HL-60/S4 treated with phorbol 12-myristate 13-acetate at 8.2 ng/mL for 4 days and 3 days (cell line): ENCODE measurements around the gene RAD51D.
"Not testable (repeated sequence)": the region's sequence is repeated elsewhere in the genome, so short reads cannot be mapped to it uniquely, and the experiment has no call there.

Experiments
- in situ Hi-C: fragments of 300-500 bp; cut with MboI; formaldehyde crosslinking; loops from 2 replicates; pipeline ENCODE4 v1.15.0; 2022; ENCODE audit warnings: low sequenced_read_pairs

Gene RAD51D

DNA sequence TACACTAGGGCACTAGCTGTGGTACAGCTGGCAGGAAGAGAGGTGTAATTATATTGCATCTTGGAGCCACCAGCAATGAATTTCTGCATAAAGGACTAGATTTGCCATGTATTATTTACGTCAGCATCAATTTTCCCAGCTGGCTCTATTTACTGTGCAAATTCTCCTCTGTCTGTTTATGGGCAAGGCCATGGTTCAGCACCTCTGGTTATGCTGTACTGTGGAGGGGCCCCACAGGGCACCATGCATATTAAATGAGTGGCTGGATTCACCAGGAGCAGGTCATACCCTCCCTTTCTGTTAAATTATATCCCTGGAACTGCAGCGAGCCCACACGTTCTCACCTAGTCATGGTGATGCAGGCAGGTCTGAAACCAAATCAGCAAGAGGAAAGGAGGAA, 19.8 kb downstream of the RAD51D start:
- in situ Hi-C loops, result loop anchor here (25.0 kb wide), 2 partner anchors 563 to 688 kb away; no protein-coding TSS in a partner anchor

DNA sequence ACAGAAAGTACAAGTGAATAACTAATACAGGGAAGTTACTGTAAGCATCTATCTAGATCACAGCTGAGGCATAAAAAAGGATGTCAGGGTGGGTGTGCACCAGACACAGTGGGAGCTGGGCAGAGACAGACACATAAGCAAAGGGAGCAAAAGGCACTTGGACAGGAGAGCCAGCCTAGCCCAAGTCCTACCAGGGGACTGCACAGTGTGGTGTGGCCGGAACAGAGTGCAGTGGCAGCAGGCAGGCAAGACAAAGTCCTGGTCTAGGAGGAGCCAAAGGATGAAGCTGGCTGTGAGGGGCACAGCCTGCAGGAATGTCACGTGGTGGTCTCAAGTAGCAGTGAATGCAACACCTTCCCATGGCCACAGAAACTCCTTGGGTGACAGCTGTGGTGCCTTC, 21.9 kb downstream of the RAD51D start:
- in situ Hi-C loops, result no loop called here

DNA sequence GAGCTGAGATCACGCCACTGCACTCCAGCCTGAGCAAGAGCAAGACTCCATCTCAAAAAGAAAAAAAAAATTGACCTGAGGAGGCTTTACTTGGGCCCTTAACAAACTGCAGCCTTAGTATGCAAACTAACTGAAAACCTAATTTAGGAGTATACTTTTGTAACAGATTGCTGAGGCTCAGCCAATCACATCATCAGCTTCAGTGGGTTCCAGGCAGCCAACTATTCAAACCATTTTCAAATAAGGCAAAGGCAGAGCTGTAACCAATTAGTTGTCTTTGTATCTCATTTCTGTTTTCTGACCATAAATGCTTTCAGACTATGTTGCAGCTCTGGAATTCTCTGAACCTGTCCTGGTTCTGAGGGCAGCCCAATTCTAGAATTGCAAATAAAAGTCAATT, 23.9 kb downstream of the RAD51D start:
- in situ Hi-C loops, result no loop called here

DNA sequence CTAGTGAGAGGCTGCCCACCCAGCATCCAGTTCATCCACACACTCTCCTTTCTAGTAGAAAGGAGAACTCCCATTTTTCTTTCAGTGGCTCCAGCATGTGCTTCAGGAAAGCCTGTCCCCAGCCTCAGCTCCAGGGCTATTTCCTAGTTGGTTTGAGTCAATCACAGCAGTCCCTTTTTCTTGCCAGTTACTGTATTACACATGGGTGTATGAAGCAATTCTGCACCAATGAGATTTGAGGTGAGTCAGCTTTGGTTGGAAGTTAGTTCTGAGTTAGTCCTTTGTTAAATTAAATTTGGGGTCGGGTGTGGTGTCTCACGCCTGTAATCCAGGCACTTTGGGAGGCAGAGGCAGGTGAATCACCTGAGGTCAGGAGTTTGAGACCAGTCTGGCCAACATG, 24.8 kb downstream of the RAD51D start:
- in situ Hi-C loops, result no loop called here

DNA sequence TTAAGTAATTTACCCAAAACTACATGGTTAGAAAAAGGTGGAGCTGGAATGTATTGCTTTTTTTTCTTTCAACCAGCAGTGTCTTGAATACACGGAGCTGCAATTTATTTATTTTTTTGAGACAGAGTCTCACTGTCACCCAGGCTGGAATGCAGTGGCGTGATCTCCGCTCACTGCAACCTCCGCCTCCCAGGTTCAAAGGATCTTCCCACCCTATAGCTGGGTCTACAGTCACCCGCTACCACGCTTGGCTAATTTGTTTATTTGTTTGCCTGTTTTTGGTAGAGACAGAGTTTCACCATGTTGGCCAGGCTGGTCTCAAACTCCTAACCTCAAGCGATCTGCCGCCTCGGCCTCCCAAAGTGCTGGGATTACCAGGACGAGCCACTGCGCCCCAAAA, 29.0 kb downstream of the RAD51D start:
- in situ Hi-C loops, result not testable (repeated sequence)

DNA sequence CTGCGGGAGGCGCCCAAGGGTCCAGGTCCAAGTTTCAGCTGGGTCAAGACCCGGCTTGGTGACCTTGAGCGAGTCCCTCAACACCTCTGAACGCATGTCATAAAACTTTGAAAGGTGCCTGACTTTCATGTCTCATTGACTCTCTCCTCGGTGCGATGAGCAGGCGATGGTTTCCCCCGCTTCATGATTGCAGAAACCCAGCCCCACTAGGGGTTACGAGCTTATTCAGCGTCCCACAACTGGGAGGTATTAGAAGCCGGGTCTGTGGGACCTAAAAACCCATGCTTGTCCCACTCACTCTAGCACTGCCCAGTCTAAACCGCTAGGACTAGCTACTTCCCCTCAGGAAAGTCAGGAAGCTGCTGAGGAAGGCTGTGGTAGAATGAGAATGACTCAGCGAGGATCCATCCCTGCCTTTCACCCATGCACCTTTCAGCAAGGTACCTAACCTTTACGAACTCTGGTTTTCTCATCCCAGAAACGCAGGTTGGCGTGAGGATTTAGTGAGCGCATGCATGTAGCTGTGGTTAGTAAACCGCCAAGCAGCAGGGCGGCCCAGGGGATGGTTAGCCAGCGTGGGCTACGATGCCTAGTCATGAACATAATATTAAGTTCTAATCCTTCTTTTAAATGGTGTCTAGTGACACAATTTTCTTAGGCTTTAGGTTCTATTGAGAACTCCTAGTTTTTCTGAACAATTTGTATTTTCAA, 29.9 kb downstream of the RAD51D start:
- in situ Hi-C loops, result no loop called here

DNA sequence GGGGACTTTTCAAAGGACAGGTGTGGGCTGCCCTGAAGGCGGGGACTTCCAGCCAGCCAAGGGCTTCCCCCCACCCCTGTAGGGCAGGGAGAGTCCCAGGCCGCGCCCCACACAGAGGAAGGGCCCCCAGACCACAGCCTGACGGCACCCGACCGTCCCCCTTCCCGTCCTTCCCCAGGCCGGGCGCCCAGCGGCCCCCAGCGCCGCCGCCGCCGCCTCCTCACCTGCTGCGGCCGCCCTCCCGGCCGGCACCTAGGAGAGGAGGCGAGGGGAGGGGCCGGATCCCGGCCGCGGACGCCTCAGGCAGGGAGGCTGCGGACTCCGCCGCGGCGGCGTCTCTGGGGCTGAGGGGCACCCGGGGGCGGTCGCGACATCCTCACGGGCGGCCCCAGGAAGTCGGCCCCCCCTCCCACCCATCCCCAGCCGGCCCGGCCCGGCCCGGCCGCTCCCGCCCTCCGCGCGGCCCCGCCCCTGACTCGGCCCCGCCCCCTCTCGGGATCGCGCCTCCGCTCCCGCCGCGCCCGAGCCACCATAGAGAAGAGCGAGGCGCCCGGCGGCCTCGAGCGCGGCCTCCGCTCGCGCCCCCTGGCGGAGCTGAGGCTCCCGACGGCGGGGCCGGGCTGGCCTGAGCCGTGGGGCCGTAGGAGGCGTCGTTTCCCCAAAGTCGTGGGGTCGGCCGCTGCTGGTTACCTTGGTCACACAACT, 30.6 kb downstream of the RAD51D start:
- in situ Hi-C loops, result no loop called here

DNA sequence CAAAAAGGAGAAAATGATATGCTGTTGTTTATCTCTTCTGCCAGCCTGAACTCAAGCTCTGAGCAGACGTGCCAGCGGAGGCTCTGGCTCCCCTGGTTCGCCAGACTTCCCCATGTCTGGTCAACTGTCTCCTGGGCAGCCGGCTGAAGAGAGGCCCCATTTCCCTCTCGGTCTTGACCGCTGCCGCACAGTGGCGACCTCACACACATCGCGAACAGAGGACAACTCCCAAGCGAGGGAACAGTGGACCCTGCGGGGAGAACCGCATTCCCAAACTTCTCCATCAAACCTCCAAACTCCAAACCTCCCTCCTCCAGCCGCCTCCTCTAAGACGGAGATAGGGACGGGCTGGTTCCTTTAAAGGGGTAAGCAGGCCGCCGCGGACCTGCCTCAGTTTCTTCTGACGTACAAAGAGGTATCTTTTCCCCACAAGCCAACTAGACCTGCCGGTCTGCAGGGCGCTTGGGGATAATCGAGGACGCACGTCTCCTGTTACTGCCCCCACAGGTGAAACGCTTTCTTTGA, 31.2 kb downstream of the RAD51D start:
- in situ Hi-C loops, result no loop called here

DNA sequence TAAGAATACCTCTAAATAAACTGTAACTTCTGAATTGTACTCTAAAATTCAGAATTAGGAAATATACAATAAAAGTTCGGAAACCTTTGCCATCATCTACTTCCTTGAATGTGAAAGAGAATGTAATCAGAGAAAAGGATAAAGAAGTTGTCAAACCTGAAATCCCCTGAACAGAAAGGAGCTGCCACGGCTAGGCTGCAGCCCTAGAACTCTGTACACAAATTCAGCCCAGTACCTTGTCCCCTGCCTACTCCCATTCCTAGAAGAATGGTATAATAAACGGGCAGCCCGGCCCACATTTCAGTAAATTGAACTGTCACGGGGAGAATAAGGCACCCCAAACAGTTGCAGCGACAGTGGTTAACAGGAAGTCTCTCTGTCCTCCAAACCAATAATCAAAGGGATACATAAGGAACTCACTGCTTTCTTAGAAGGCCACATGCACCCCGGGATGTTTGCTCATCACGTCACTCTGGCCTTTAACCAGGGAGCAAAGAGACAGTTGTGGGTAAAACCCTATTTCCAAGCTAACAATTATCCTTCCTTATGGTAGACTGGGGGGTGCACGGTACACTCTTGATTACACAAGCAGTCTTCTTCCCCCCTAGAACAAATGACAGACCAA, 31.8 kb downstream of the RAD51D start:
- in situ Hi-C loops, result no loop called here

DNA sequence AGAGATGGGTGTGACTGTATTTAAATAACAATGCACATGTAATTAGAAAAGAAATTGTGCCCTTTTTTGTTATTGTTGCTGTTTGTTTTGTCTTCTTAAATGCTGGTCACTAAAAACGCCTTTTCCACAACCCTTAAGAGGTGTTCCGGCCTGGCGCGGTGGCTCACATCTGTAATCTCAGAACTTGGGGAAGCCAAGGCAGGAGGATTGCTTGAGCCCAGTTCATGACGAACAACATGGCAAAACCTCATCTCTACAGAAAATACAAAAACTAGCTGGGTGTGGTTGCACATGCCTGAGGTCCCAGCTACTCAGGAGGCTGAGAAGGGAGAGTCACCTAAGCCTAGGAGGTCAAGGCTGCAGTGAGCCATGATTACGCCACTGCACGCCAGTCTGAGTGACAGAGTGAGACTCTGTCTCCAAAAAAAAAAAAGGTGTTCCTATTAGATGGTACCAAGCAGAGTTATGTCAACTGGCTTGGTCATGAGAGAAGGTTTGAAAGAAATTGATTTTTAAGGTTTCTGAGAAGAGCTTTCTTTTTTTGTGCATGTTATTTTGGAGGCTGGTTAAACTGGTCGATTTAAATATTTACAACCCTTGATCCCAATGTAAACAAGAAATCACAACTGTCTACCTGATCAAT, 32.6 kb downstream of the RAD51D start:
- in situ Hi-C loops, result no loop called here

DNA sequence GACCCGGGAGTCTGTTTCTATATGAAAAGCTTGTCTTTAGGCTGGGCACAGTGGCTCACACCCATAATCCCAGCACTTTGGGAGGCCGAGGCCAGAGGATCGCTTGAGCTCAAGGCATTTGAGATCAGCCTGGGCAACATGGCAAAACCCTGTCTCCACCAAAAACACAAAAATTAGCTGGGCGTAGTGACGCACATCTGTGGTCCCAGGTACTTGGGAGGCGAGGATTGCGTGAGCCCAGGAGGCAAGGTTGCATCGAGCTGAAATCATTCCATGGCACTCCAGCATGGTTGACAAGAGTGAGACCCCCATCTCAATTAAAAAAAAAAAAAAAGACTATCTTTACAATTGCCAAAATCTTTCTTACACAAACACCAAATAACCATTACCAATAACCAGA, 33.5 kb downstream of the RAD51D start:
- in situ Hi-C loops, result no loop called here

DNA sequence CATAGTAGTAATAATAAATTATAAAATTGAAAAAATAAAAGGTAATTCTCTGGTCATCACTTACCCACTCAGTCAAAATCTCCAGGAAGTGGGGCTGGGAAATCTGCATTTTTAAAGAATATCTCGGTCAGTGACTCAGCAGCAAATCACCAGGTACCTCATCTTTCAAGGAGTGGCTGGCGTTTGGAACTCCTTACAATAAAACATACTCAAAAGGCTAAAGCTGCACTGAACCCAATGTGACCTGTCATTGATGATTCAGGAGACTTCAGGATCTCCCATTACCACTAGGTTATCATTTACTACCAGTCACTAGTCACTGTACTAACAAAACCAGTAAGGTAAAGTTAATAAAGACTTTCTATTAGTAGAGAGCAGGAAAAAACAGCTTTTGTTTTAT, 34.7 kb downstream of the RAD51D start:
- in situ Hi-C loops, result no loop called here

DNA sequence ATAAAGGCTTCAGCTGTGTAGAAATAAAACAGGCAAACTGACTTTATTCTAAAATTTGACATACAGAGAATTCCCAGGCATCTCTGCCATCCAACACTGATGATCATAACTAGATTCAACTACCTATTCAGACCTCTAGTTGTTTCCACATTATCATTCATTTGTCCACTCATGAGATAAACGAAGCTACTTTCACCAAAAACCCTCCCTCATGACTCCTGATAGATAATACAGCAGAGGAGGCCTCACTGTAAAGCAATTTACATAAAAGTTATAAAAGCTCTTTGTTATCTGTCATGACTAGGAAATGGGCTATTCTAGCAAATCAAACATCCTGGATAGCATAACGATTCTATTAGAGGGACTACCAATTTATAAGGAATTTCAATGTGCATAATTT, 36.6 kb downstream of the RAD51D start:
- in situ Hi-C loops, result no loop called here

DNA sequence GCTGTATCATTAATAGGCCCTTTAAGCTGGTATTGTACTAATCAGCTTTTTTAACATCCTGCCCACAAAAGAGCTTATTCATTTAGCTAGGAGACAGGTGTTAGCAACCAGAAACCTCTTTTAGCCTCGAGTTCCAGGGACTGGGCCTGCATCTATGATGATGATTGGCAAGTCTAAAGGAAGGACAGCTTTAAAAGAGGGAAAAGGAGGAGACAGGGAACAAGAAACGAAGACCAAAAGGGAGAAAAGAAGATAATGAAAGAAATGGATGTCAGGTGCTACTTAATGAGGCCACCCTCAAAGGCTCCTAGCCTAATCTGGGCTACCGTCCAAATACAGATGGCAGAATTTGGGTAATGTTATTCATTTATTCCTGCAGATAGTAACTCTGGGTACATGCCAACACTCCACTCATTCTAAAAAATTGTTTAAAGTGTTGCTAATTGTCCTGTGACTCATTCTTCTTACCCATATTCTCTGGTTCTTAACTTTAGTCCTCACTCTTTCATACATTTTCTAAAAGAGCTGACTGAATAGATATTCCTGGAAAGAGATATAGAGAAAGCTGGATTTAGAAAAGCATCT, 37.5 kb downstream of the RAD51D start:
- in situ Hi-C loops, result no loop called here

DNA sequence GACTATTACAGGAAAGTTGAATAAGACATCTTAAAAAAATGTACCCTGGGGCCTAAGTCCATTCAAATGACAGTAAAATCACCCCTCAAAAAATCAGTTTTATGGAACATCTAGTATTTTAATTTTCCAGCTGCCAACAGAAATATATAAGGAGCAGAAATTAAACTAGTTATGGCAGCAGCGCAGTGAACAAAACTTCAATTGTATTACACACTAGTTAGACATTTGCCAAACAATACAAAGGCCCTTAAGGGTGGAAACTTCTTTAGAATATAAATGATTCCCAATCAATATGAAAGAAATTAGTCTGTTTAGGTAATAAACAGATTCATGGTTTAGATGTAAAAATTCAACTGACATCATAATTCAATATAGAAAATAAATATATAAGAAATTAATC, 38.0 kb downstream of the RAD51D start:
- in situ Hi-C loops, result no loop called here

DNA sequence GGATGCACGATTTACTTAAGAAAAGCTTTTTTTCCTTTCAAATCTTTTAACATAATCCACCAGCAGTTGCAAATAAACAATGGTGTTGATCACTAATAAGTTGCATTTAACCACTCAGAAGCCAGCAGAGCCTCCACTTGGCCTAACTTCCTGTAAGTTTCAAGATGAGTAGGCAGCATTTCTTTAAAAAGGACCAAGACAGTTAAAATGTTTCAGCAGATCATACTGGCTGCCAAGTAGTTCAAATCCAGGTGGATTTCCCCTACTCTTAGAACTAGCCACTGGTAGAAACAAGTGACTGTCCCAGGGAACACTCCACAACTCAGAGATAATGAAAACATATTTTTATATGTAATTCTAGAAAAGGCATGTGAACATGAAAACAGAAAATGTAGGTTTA, 39.1 kb downstream of the RAD51D start:
- in situ Hi-C loops, result no loop called here

DNA sequence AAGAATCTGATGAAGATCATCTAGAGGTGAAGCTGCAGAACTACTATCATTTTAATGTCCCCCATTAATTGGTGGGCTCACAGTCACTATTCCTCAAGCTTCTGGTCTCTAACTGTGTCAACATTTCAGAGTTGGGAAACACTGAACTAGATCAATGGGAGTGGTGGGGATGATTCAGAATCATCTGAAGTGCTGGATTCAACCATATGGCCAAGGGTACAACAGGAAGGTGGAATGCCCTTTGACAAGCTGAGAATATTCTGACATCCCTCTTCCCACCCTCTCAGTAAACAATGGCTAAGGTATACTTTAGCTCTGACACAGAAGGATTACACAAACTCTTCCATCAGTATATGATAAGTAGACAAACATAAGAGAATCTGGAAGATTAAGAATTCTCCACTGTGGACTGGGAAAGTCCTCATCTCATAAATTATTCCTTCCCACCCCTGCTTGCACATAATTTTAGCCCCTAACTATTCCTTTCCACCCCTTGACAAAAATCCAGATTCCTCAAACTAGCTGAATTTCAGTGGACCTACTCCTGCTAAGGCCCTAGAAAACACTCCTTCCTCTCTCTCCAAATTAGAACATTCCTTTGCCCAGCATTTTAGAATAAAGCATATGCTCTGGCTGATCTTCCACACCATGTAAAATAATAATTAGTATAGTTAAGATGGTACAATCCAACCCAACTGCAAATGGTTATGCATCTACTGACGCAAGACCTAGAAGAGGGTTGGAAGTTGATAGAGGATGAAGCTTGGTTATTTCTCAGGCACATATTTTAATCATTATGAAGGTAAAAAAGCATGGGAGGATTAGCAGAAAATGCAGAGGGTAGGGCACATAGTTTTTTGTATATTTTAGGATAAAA, 39.9 kb downstream of the RAD51D start:
- in situ Hi-C loops, result no loop called here

DNA sequence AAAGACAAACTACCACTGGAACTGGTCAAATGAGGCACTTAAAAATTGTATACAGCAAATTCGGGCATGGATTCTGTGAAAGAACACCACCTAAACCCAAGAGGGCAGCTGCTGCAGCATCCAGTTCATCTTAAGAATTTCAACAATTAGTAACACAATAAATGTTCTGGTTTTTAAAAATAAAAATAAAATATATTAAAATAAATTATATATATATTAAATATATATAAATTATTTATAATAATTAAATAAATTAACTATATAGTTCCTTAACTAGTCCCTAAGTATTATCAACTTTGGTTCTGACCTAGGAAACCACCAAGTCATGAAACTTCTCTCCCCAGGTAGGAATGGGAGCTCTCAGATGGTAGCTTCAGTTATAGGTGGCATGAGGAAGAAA, 42.8 kb downstream of the RAD51D start:
- in situ Hi-C loops, result no loop called here

DNA sequence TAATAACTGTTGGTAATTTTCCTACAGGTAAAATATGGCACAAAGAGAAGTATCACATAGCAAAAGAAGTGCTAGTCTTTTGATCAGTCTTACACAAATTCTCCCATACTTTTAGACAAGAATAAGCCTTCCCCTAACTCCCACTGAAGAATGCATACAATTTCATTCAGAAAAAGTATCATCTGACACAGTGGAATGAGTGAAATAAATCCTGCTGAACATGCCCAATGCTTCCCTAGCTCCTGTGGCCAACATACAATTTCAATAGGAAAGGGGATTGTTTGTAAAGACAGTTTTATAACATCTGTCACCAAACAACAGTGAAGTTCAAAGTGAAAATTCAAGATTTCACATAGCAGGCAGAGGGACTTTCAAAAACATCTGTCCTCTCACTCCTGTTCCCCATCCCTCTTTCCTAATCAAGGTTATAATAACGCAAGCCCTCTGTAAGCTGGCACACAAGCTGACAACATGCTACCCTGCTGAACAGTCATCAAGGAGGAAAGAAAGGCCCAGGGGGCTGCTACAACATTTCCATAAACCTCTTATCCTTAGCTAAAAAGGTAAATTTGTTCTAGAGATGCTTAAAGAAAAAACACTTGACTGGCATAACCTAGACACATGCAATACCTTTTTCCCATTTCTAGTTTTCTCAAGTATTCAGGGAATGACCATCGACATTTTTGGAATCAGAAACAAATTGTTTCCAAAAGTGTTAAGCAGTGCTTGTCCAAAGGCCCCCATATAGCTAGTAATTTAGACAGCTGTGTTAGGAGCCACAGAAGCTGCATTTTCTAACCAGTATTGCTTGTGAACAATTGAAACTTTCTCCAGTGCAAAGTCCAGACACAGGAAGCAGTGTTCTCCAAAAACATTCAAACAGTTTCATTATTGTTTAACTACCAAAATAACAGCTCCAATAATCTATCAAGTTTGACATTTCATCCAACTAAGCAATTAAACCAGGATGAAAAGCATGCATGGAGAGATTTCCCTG, 44.7 kb downstream of the RAD51D start:
- in situ Hi-C loops, result no loop called here
